Stimulated activated naive CD8-positive, alpha-beta T cell treated with anti-CD3 and anti-CD28 coated beads, Interleukin-15, Interleukin-2, amounts not matched to agents 100 U/mL and 50 U/mL, for 24 hours (primary cell): ENCODE results near the gene PAN3.

Experiments used
- ATAC-seq: fragments of 150-1000 bp; cut with Tn5 transposase; one replicate; pipeline ENCODE4 v1.10.0; 2021
- DNase-seq: peaks from one replicate; pipeline ENCODE4 v3.0.0; 2021

Gene PAN3

GRCh38 chr13:28313579-28313978 is 175.2 kb downstream of the PAN3 start:
- DNase-seq, result peak; percentile 9

GRCh38 chr13:28314879-28315278 is 176.5 kb downstream of the PAN3 start:
- no peak for DNase-seq
- ATAC-seq, result no peak

More at GRCh38 chr13:28313579-28313978, 175.2 kb downstream of the PAN3 start:
- ATAC-seq, result no peak

- DNase-seq (no peak), ATAC-seq (no peak)
Observed at GRCh38 chr13:28316129-28316528, 177.8 kb downstream of the PAN3 start.

GRCh38 chr13:28316836-28317235 is 178.5 kb downstream of the PAN3 start:
- no peak for ATAC-seq

GRCh38 chr13:28318496-28318895 is 180.2 kb downstream of the PAN3 start:
- DNase-seq, result no peak
- no peak for ATAC-seq

More at GRCh38 chr13:28316836-28317235, 178.5 kb downstream of the PAN3 start:
- no peak for DNase-seq

- ATAC-seq (no peak), DNase-seq (no peak)
Observed at GRCh38 chr13:28319528-28319927, 181.2 kb downstream of the PAN3 start.

GRCh38 chr13:28320209-28320608 is 181.9 kb downstream of the PAN3 start:
- DNase-seq (no peak), ATAC-seq (no peak)

GRCh38 chr13:28320884-28321574 is 182.7 kb downstream of the PAN3 start:
- ATAC-seq, result no peak
- DNase-seq, result no peak

- DNase-seq (no peak), ATAC-seq (no peak)
Observed at GRCh38 chr13:28321756-28322155, 183.4 kb downstream of the PAN3 start.

GRCh38 chr13:28322256-28322905 is 184.0 kb downstream of the PAN3 start:
- ATAC-seq (no peak), DNase-seq (no peak)

- ATAC-seq (peak; percentile 73), DNase-seq (peak; percentile 62)
Observed at GRCh38 chr13:28324181-28324789, 185.9 kb downstream of the PAN3 start.

- ATAC-seq (no peak), DNase-seq (no peak)
Observed at GRCh38 chr13:28325022-28325421, 186.7 kb downstream of the PAN3 start.

- DNase-seq (no peak), ATAC-seq (no peak)
Observed at GRCh38 chr13:28326056-28326455, 187.7 kb downstream of the PAN3 start.

GRCh38 chr13:28327373-28328270 is 189.3 kb downstream of the PAN3 start:
- DNase-seq, result no peak
- no peak for ATAC-seq

GRCh38 chr13:28328271-28328607 is 189.9 kb downstream of the PAN3 start:
- DNase-seq, result no peak
- no peak for ATAC-seq

GRCh38 chr13:28329395-28330158 is 191.2 kb downstream of the PAN3 start:
- no peak for ATAC-seq
- DNase-seq, result no peak

- ATAC-seq, result no peak
Observed at GRCh38 chr13:28333204-28333881, 195.0 kb downstream of the PAN3 start.

GRCh38 chr13:28336193-28336657 is 197.9 kb downstream of the PAN3 start:
- ATAC-seq (no peak), DNase-seq (no peak)

More at GRCh38 chr13:28333204-28333881, 195.0 kb downstream of the PAN3 start:
- DNase-seq, result no peak

GRCh38 chr13:28337166-28338005 is 199.0 kb downstream of the PAN3 start:
- ATAC-seq, result no peak
- no peak for DNase-seq

- DNase-seq (no peak), ATAC-seq (no peak)
Observed at GRCh38 chr13:28338006-28338574, 199.7 kb downstream of the PAN3 start.
